ENCODE measurements around the gene NR2F1-AS1. TPM values are rescaled to one million over a fixed set of nuclear protein-coding genes. Genes with fewer than 3 reads are reported as not detected.

Gene NR2F1-AS1
- polyA plus RNA-seq, 2 of the 4 experiments (the other 2 are of a cell fraction): 5.5 to 8.3 TPM

- no peak for TF ChIP-seq ZSCAN20 (CRISPR knock-in tag; IDR thresholded peaks at IDR 0.05)
- TF ChIP-seq POLR2AphosphoS2 (conservative IDR thresholded peaks at IDR 0.05; ENCODE audit: low read length): no peak
- no peak for TF ChIP-seq TP53 (CRISPR knock-in tag; IDR thresholded peaks at IDR 0.05)
- no peak for TF ChIP-seq NFE2L2 (conservative IDR thresholded peaks at IDR 0.05; ENCODE audit: low read length)
- TF ChIP-seq SREBF2 (IDR thresholded peaks at IDR 0.05): no peak
Observed at GRCh38 chr5:93593476-93594131, 12.6 kb upstream of the NR2F1-AS1 start (continued).

- ATAC-seq (no peak), FAIRE-seq (no peak), DNase-seq (ENCODE audit: low read depth in 1 of 2, low spot score in 1 of 2) (no peak)
- H3K27ac ChIP-seq: no peak overlapping the region
- POLR2A ChIA-PET: no interaction called here
- TF ChIP-seq EP300 (IDR thresholded peaks at IDR 0.05) (no peak), ESRRA (IDR thresholded peaks at IDR 0.05; ENCODE audit: borderline replicate concordance, low read length) (no peak), KDM1A (IDR thresholded peaks at IDR 0.05; ENCODE audit: low read depth) (no peak), E2F6 (IDR thresholded peaks at IDR 0.05; ENCODE audit: borderline replicate concordance, low read depth) (no peak), HMGXB4 (CRISPR knock-in tag; IDR thresholded peaks at IDR 0.05; ENCODE audit: borderline replicate concordance) (no peak), EHF (CRISPR knock-in tag; IDR thresholded peaks at IDR 0.05) (no peak), ELK1 (IDR thresholded peaks at IDR 0.05; ENCODE audit: low read depth, low read length) (no peak), HEYL (CRISPR knock-in tag; IDR thresholded peaks at IDR 0.05) (no peak), ZSCAN20 (CRISPR knock-in tag; IDR thresholded peaks at IDR 0.05) (no peak), NR3C1 (IDR thresholded peaks at IDR 0.05) (no peak)
- H3K4me1 ChIP-seq: 0 out of 3 replicates have a peak, but pooled peaks cover 5% of the 10 kb centered on the region
- H3K4me3 ChIP-seq: no peak overlapping the region
- no peaks in the 10 kb centered on the region for H3K9me3 ChIP-seq
- no peak overlapping the region for H3K4me2 ChIP-seq
- CTCF ChIA-PET: interaction anchor here (1.8 kb wide), 1 partner anchor 15 kb away, joined by 6 read pairs; no protein-coding TSS in a partner anchor
- WGBS (ENCODE audit: missing lambda C conversion rate): 87% methylated on average over 5 of the region's 5 CpGs
Observed at GRCh38 chr5:93592883-93593282, 11.9 kb upstream of the NR2F1-AS1 start.

GRCh38 chr5:93591323-93591945 is 10.4 kb upstream of the NR2F1-AS1 start:
- Histone ChIP-seq H3K27ac (no peak overlapping the region), H3K4me3 (no peak overlapping the region), H3K4me1 (no peaks in the 10 kb centered on the region), H3K9me3 (no peaks in the 10 kb centered on the region), H3K4me2 (no peak overlapping the region)
- ChIA-PET CTCF (interaction anchor here (1.0 to 2.2 kb wide), 2 partner anchors 15 to 16 kb away, joined by 3 to 9 read pairs; no protein-coding TSS in a partner anchor), POLR2A (no interaction called here)
- DNase-seq (ENCODE audit: low read depth in 1 of 2, low spot score in 1 of 2) (no peak), ATAC-seq (no peak), FAIRE-seq (no peak)
- WGBS (ENCODE audit: missing lambda C conversion rate): 78% methylated on average over 4 of the region's 4 CpGs
- TF ChIP-seq POLR2A (IDR thresholded peaks at IDR 0.05; ENCODE audit: low read length): no peak
- TF ChIP-seq NPAS2 (CRISPR knock-in tag; IDR thresholded peaks at IDR 0.05; ENCODE audit: borderline replicate concordance): no peak
- no peak for TF ChIP-seq FOSL2 (IDR thresholded peaks at IDR 0.05)
- no peak for TF ChIP-seq FOSL2 (CRISPR knock-in tag; IDR thresholded peaks at IDR 0.05)
- no peak for TF ChIP-seq RNF2 (IDR thresholded peaks at IDR 0.05; ENCODE audit: borderline replicate concordance, low read depth)
- no peak for TF ChIP-seq USF2 (IDR thresholded peaks at IDR 0.05)
- no peak for TF ChIP-seq KDM1A (IDR thresholded peaks at IDR 0.05; ENCODE audit: low read depth)
- TF ChIP-seq BCL3 (IDR thresholded peaks at IDR 0.05): no peak
- no peak for TF ChIP-seq RFX5 (IDR thresholded peaks at IDR 0.05)
- TF ChIP-seq ESRRA (IDR thresholded peaks at IDR 0.05; ENCODE audit: borderline replicate concordance, low read length): no peak
- no peak for TF ChIP-seq CTCF (IDR thresholded peaks at IDR 0.05)
- no peak for TF ChIP-seq SREBF2 (IDR thresholded peaks at IDR 0.05)
- TF ChIP-seq E2F6 (IDR thresholded peaks at IDR 0.05; ENCODE audit: borderline replicate concordance, low read depth): no peak
- no peak for TF ChIP-seq TP53 (CRISPR knock-in tag; IDR thresholded peaks at IDR 0.05)
- TF ChIP-seq EHF (CRISPR knock-in tag; IDR thresholded peaks at IDR 0.05): no peak
- no peak for TF ChIP-seq CEBPB (IDR thresholded peaks at IDR 0.05)
- no peak for TF ChIP-seq FOSB (CRISPR knock-in tag; IDR thresholded peaks at IDR 0.05)
- TF ChIP-seq TFCP2L1 (CRISPR knock-in tag; IDR thresholded peaks at IDR 0.05): no peak

Measured in A549 (cell line).